Measurements from ENCODE around the gene RPS18. TPM values are rescaled to one million over a fixed set of nuclear protein-coding genes. Genes with fewer than 3 reads are reported as not detected.

The RPS18 gene
- total RNA-seq, 6 donors from 2014 or later = 535 to 2,038 (median 1,627) TPM

DNA sequence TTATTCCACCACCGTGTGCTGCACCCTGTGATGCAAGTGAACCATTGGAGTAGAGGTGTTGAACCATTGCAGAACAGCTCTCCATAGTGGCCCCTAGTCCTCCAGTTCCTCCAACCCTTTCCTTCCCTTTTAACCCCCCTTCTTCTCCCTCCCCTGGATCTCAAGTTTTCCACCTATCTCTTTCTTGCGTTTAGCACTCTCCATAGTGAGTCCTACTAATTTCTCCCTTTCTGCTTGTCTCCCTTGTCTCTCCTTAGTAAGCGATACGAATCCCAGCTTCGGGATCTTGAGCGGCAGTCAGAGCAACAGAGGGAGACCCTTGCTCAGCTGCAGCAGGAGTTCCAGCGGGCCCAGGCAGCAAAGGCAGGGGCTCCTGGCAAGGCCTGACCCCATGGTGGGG is 18.6 kb downstream of the RPS18 start:
- no peaks in the 10 kb centered on the region for H3K9me3 ChIP-seq
- no peak for ATAC-seq (ENCODE audit: low FRiP score in 2 of 2)
- H3K4me1 ChIP-seq = peaks cover 17 to 26% (median 22%) of the 10 kb centered on the region in 4 donors
- TF ChIP-seq POLR2A (IDR thresholded peaks at IDR 0.05) (no peak), EP300 (IDR thresholded peaks at IDR 0.05) (no peak), POLR2AphosphoS5 (IDR thresholded peaks at IDR 0.05) (no peak)
- TF ChIP-seq, protein P1, sequence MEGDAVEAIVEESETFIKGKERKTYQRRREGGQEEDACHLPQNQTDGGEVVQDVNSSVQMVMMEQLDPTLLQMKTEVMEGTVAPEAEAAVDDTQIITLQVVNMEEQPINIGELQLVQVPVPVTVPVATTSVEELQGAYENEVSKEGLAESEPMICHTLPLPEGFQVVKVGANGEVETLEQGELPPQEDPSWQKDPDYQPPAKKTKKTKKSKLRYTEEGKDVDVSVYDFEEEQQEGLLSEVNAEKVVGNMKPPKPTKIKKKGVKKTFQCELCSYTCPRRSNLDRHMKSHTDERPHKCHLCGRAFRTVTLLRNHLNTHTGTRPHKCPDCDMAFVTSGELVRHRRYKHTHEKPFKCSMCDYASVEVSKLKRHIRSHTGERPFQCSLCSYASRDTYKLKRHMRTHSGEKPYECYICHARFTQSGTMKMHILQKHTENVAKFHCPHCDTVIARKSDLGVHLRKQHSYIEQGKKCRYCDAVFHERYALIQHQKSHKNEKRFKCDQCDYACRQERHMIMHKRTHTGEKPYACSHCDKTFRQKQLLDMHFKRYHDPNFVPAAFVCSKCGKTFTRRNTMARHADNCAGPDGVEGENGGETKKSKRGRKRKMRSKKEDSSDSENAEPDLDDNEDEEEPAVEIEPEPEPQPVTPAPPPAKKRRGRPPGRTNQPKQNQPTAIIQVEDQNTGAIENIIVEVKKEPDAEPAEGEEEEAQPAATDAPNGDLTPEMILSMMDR (IDR thresholded peaks at IDR 0.05) = no peak
- peaks cover 20 to 68% (median 45%) of the 10 kb centered on the region in 4 donors for H3K36me3 ChIP-seq
- H3K27me3 ChIP-seq = no peaks in the 10 kb centered on the region
- 63 to 69% methylated on average over 7 of the region's 7 CpGs for WGBS, 2 donors
- H3K4me3 ChIP-seq = peak overlapping the region in 1 of 4 donors; percentile 94
- no peak for DNase-seq
- H3K27ac ChIP-seq = peak overlapping the region in 1 of 4 donors; percentile 84

DNA sequence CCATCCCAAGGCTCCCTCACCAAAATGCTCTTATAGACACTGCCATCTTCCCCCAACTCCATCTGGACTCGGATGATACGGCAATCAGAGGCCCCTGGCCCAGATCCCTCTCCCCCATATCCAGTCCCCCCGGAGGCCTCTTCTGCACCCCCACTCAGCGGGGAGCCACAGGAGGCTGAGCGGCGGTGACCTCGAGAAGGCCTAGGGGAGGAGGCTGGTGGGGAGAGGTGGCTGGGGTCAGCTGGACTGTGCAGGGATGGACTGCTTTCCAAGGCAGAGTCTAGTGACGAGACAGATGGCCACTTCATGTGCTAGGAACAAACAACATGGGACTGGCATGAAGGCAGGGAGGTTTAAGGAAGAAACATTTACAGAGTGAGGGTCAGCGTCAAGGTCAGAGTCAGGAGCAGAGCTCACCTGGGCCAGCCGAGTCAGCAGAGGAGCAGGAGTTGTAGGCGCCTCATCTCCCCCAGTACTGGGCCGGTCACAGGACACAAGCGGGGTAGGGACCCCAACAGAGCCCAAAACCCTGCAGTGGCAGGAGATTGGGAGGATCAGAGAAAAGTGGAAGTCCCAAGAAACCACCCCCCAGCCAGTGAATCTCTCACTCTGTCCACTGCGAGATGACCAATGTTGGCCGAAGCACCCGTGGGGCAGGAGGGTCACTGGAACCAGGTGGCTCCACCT is 21.3 kb downstream of the RPS18 start:
- Histone ChIP-seq H3K36me3 (peaks cover 21 to 62% (median 44%) of the 10 kb centered on the region in 4 donors), H3K9me3 (no peaks in the 10 kb centered on the region), H3K27ac (no peak overlapping the region), H3K27me3 (no peaks in the 10 kb centered on the region), H3K4me3 (no peak overlapping the region), H3K4me1 (peaks cover 24 to 41% (median 29%) of the 10 kb centered on the region in 4 donors)
- DNase-seq (no peak), ATAC-seq (ENCODE audit: low FRiP score in 2 of 2) (no peak)
- no peak for TF ChIP-seq POLR2A (IDR thresholded peaks at IDR 0.05)
- TF ChIP-seq EP300 (IDR thresholded peaks at IDR 0.05) = no peak
- TF ChIP-seq, protein P1 (IDR thresholded peaks at IDR 0.05) = no peak
- TF ChIP-seq POLR2AphosphoS5 (IDR thresholded peaks at IDR 0.05) = no peak
- WGBS, 2 donors = 88 to 90% methylated on average over 13 to 16 of the region's 16 CpGs

- Histone ChIP-seq H3K27ac (no peak overlapping the region), H3K27me3 (no peaks in the 10 kb centered on the region), H3K4me1 (peaks cover 20 to 38% (median 23%) of the 10 kb centered on the region in 4 donors), H3K4me3 (no peak overlapping the region), H3K9me3 (no peaks in the 10 kb centered on the region), H3K36me3 (peaks cover 21 to 62% (median 44%) of the 10 kb centered on the region in 4 donors)
- no peak for DNase-seq
- TF ChIP-seq POLR2A (IDR thresholded peaks at IDR 0.05) (no peak), POLR2AphosphoS5 (IDR thresholded peaks at IDR 0.05) (no peak)
- 74 to 75% methylated on average over 10 of the region's 10 CpGs for WGBS, 2 donors
- ATAC-seq (ENCODE audit: low FRiP score in 2 of 2) = no peak
Observed at GRCh38 chr6:33294086-33294823, 22.4 kb downstream of the RPS18 start.

DNA sequence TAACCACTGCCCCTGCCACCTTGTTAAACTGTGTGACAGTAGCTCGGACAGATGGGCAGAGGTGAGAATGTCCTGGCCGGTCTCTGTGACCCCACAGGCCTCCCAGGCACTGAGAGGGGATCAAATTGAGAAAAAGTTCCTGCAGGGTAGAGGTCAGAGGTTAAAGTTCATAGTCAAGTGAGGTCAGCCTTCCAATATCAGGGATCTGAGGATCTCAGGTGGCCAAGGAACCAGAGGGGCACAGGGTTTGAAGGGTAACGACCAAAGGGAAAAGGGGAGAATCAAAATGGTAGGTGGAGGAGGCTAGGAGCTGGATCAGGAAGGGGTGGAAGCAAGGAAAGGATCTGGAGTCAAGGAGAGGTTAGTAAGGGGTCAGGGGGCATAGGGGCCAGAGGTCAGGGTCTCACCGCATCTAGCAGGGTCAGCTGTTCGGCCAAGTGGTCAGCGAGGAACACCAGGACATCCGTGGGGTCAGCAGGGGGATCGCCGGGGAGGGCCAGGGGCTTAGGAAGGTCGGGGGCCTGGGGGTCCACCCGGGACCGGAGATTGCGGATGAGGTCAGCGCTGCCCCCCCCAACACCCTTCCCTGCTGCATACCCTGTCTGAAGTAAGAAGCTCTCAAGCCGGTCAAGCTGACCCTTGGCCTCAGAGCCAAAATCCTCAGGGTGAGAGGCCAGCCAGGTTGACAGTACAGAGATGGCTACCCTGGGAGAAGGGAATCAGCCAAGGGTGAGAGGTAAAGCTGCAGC is 23.9 kb downstream of the RPS18 start:
- Histone ChIP-seq H3K9me3 (no peaks in the 10 kb centered on the region), H3K4me3 (no peak overlapping the region), H3K36me3 (peaks cover 21 to 60% (median 44%) of the 10 kb centered on the region in 4 donors), H3K4me1 (peaks cover 13 to 39% (median 24%) of the 10 kb centered on the region in 4 donors), H3K27me3 (no peaks in the 10 kb centered on the region), H3K27ac (peak overlapping the region in 2 of 4 donors; percentile 97)
- ATAC-seq (ENCODE audit: low FRiP score in 2 of 2) (no peak), DNase-seq (peak in 1 of 2 donors; percentile 64)
- WGBS, 2 donors = 74 to 90% methylated on average over 7 to 8 of the region's 15 CpGs
- TF ChIP-seq, protein P1 (IDR thresholded peaks at IDR 0.05) = no peak
- no peak for TF ChIP-seq EP300 (IDR thresholded peaks at IDR 0.05)
- TF ChIP-seq POLR2A (IDR thresholded peaks at IDR 0.05) = no peak
